GM18909 (cell line): ENCODE measurements around the gene OR6B2.
"Not testable (repeated sequence)": the region's sequence is repeated elsewhere in the genome, so short reads cannot be mapped to it uniquely, and the experiment has no call there.

ENCODE experiments used
- ATAC-seq: cut with Tn5 transposase; IDR thresholded peaks from one replicate; pipeline ENCODE4 v1.9.1; 2021; ENCODE audit warnings: mild to moderate bottlenecking; ENCODE audit not compliant: unreplicated experiment, poor library complexity

OR6B2 gene

DNA sequence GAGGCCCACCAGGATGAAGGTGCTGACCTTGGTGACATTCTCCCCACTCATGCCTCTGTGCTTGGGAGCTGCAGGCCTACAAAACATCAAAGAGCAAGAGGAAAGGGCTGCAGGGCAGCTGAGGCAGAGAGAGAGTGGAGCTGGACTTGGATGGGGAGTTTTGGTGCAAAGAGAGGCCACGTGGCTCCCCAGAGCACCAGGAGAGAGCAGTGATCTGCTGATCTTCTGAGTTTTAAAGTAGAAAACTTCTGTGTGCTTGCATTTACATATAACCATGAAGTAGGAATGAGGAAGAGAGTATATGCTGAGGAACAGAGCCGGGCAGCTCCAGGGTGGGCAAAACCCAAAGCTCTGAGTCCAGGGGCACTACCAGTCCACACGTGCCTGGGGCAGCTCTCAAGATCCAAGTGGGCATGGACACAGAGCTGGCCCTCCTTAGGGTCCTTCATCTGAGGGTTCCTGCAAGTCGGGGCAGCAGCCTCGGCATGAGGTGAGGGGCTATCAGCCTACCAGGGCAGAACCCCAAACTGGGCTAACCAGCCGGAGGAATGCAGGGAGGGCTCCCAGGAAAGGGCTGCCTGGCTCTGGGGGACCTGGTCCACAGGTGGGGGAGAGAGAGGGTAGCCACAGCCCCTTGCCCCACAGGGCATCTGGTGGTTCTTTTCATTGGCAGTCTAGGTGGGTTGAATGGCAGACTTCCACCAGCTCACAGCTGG is at the start of gene OR6B2:
TSS of gene OR6B2 (minus strand) at position 51 of the 716 bp plus-strand sequence. CDS start at position 51, 0 bp downstream.
- ATAC-seq: no peak

DNA sequence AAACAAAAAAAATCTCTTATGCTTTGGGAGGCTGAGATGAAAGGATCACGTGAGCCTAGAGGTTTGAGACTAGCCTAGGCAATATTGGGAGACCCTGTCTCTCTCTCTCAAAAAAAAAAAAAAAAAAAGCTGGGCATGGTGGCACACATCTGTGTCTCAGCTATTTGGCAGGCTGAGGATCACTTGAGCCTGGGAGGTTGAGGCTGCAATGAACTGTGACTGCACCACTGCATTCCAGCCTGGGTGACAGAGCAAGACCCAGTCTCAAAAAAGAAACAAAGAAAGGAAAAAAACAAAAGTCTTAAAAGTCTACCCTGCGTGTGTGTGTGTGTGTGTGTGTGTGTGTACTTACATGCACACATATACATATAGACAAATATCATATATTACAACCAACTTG is 48.4 kb upstream of the OR6B2 start:
- no peak for ATAC-seq

GRCh38 chr2:240077442-240077841 is 47.2 kb upstream of the OR6B2 start:
- no peak for ATAC-seq

DNA sequence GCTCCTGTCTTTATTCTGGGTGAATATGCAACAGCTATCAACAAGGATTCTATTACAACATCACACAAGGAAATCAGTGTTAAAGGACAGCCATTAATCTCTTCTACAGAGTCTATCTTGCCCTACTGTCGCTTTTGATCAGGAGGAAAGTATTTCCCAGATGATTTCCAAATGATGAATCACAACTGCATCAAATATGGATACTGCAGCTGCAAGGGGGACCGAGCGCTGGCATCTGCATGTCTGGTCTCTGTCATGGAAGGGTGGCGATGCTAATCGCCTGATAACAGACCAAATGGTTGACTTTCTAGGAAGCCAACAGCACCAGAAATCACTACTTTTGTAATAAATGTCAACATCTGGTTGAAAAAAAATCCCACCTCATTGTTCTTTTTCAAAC is 44.3 kb upstream of the OR6B2 start:
- ATAC-seq: no peak

DNA sequence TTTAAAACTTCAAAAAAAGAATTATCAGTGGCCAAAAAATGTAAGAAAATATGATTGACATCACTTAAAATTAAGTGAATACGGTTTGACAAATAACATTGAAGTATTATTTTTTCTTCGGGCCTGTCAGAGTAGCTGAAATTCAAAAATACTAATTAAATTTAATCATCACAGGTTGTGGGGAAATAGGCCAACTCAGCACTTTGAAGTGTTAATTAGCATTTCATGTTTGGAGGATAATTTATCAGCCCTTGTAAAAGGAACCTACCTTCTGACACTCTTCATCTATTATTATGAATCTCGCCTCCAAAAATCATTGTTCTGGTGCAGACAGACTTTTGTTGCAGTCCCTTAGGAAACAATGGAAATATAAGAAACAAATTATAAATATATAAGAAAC is 40.7 kb upstream of the OR6B2 start:
- ATAC-seq: no peak

- no peak for ATAC-seq
Measured at GRCh38 chr2:240069829-240070228, 39.6 kb upstream of the OR6B2 start.

DNA sequence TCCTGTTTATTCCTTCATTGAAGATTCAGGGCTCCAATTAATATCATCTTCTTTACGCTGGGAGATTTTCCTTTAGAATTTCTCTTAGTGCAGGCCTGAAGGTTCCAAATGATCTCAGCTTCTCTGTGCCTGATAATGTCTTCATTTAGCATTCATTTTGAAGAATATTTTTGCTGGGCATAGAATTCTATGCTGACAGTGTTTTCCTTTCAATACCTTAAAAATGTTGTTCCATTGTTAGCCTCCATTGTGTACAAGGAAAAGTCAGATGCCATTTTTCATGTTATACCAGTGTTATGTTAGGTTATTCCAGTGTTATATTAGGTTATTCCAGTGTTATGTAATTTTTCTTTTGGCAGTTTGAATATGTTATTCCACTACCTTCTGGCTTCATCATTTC is 38.0 kb upstream of the OR6B2 start:
- ATAC-seq: no peak

- no peak for ATAC-seq
Measured at GRCh38 chr2:240066489-240066888, 36.3 kb upstream of the OR6B2 start.

- ATAC-seq: no peak
Measured at GRCh38 chr2:240064898-240065297, 34.7 kb upstream of the OR6B2 start.

- ATAC-seq: no peak
Measured at GRCh38 chr2:240060977-240061591, 30.9 kb upstream of the OR6B2 start.

GRCh38 chr2:240056678-240057077 is 26.4 kb upstream of the OR6B2 start:
- ATAC-seq: no peak

DNA sequence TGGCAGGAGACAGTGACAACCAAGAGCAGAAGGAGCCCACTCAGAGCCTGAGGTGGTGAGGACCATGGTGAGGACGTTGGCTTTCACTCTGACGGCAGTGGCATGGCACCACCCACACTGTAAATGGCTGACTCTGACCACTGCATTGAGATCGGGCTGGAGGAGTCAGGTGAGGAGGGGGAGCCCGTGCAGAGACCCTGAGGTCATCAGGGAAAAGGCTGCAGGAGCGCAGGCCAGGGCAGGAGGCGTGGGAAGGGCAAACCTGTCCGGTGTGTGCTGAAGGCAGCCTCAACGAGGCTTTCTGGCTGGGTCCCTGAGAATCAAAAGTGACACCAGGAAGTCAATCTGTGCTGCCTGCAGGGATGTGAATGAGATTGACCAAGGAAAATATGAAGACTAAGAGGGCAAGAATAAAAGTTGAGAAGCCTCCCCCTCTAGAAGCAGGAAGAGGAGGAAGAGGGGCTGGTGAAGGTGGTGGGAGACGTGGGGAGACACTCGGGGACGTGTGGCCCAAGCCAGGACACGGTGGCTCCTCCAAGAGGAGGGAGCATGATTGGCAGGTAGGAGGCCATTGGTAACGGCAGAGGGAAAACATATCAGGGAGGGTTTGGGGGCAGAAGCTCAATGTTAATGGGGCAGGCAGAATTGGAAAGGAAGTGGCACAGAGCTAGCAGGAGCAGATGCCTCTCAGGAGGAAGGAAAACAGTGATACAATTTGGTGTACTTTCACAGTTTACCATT is 25.1 kb upstream of the OR6B2 start:
- no peak for ATAC-seq

- ATAC-seq: no peak
Measured at GRCh38 chr2:240053173-240054155, 23.2 kb upstream of the OR6B2 start, which contains the start of gene OR6B3. Gene OR6B3 (minus strand): TSS chr2:240053521.

DNA sequence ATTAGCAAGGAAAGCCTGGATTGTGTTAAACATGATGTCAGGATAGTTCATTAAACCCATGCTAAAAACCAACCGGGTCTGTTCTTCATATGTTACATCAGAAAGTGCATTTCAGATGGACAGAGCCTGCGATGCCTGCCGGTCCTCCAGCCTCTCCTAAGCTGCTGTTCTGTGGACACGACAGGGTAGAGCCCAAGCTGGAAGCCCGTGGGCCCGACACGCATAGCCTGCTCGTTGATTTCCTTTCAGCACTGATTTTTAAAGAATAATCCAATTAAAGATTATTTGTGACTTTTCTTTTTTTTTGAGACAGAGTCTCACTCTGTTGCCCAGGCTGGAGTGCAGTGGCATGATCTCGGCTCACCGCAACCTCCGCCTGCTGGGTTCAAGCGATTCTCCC is 22.3 kb upstream of the OR6B2 start:
- no peak for ATAC-seq

DNA sequence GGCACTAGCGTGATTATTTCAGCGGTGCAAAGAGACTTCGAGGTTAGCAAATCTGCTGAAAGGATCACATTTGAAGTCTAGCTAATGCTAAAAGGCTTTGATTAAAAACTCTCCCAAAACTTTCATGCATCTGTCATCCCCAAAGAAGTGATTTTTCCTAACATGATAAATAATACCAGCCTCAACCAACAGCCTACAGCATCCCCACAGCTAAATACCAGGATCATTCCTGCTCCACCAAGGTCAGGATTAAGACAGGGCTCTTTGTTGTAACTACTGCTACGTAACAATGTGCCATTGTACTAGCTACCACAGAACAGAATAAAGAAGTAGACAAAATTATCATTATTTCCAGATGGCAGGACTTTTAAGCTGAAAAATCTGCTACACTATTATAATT is 21.5 kb upstream of the OR6B2 start:
- no peak for ATAC-seq

DNA sequence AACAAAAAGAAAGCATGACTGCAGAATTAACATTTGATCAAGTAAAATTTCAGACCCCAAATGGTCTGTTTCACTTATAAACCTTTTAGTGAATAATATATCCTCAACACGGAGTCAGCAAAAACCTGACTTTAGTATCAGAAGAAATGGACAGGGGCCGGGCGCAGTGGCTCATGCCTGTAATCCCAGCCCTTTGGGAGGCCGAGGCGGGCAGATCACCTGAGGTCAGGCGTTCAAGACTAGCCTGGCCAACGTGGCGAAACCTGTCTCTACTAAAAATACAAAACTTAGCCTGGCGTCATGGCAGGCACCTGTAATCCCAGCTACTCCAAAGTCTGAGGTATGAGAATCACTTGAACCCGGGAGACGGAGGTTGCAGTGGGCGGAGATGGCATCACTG is 20.0 kb upstream of the OR6B2 start:
- no peak for ATAC-seq

DNA sequence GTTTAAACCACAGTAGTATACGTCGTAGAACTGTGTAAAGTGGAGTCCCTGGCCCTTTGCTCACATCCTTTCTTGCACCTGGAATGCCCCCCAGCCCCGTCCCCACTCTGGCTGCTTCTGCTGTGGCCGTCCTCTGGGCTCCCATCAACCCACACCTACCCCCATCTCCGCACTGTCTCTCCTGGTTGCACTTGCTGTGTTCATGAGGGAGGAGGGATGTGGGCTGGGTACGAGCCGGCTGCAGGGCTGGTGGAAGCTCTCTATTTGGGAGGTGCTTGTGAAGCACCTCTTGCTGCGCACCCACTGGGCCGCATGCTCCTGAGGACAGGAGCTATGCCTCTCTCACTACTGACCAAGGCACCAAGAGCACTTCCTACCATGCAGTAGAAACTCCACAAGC is 18.0 kb upstream of the OR6B2 start:
- no peak for ATAC-seq

- no peak for ATAC-seq
Measured at GRCh38 chr2:240045098-240045497, 14.9 kb upstream of the OR6B2 start.

DNA sequence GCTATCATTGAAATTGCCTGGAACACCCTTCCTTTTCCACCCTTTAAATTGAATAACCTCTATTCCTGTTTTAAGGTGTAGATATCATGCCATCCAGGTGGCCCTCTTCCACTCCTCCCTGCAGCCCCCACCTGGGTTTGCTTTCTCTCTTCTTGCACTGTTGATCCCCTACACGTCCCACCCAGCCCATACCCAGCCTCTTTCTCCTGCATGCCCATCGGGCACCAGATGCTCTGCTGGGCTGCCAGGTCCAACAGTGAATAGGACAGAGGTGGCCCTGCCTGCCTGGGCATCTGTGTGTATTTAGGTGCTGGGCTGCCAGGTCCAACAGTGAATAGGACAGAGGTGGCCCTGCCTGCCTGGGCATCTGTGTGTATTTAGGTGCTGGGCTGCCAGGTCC is 13.9 kb upstream of the OR6B2 start:
- not testable (repeated sequence) for ATAC-seq

DNA sequence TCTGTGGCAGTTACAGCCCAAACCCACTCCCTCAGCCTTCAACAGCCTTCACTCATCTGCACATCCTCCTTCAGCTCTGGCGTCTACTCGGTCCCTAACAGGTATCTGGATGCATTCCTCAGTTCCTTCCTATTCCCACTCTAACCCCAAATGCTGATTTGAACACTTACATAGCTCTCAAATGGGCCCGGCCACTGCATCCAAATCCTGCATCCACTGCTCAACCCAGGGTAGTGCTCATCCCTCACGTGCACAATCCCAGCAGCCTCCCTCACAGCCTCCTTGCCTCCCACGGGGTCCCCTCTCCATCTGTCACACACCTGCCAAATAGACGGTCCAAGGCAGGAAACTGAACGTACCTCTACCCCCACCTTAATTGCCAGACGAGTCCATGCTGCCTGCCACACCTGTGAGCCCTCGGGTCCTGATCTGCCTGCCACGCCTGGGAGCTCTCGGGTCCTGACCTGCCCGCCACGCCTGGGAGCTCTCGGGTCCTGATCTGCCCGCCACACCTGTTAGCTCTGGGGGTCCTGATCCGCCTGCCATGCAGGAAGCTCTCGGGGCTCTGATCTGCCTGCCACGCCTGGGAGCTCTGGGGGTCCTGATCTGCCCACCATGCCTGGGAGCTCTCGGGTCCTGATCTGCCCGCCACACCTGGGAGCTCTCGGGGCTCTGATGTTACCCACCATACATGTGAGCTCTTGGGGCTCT is 13.2 kb upstream of the OR6B2 start:
- ATAC-seq: no peak
